Neural cell (in vitro differentiated cells): ENCODE results near the gene CHRM1. TPM values are rescaled to one million over a fixed set of nuclear protein-coding genes. Genes with fewer than 3 reads are reported as not detected.

ENCODE experiments used
- H2AFZ ChIP-seq: fragments of 200-600, 300-800 bp; sonication (generic), shearing (Covaris generic); 2 replicates; pipeline ENCODE4 v1.6.0; 2014; ENCODE audit warnings: low read depth, mild to moderate bottlenecking, antibody characterized with exemption, low read length, moderate library complexity
- H3F3A ChIP-seq: fragments of 200-600 bp; shearing (Covaris generic); 2 replicates; pipeline ENCODE4 v1.6.1; 2016; ENCODE audit warnings: mild to moderate bottlenecking, moderate library complexity, mixed read lengths, antibody characterized with exemption, low read length; ENCODE audit not compliant: insufficient read depth, poor library complexity, severe bottlenecking
- H3K27ac ChIP-seq: fragments of 200-600, 300-800 bp; sonication (generic), shearing (Covaris generic); 2 replicates; pipeline ENCODE4 v1.5.1; 2014; ENCODE audit warnings: mild to moderate bottlenecking, low read length, moderate library complexity
- H3K27me3 ChIP-seq: fragments of 300-800, 200-600 bp; sonication (generic), shearing (Covaris generic); 2 replicates; pipeline ENCODE4 v1.6.0; 2014; ENCODE audit warnings: mild to moderate bottlenecking, low read depth, low read length, moderate library complexity; ENCODE audit not compliant: insufficient read depth
- H3K36me3 ChIP-seq: fragments of 300-800, 200-600 bp; sonication (generic), shearing (Covaris generic); 2 replicates; pipeline ENCODE4 v1.5.1; 2014; ENCODE audit warnings: mild to moderate bottlenecking, antibody characterized with exemption, low read length, moderate library complexity; ENCODE audit not compliant: insufficient read depth
- H3K4me2 ChIP-seq: fragments of 300-800, 200-600 bp; sonication (generic), shearing (Covaris generic); 2 replicates; pipeline ENCODE4 v1.6.0; 2014; ENCODE audit warnings: mild to moderate bottlenecking, low read length
- H3K4me3 ChIP-seq: fragments of 300-800, 200-600 bp; sonication (generic), shearing (Covaris generic); 2 replicates; pipeline ENCODE4 v1.5.1; 2014; ENCODE audit warnings: mild to moderate bottlenecking, low read length, moderate library complexity
- H3K79me2 ChIP-seq: fragments of 200-600 bp; shearing (Covaris generic); replicated peaks from 2 replicates; pipeline ENCODE4 v1.6.0; 2014; ENCODE audit warnings: mild to moderate bottlenecking, low read length, moderate library complexity; ENCODE audit not compliant: insufficient read depth
- H3K9ac ChIP-seq: fragments of 300-800, 200-600 bp; sonication (generic), shearing (Covaris generic); 2 replicates; pipeline ENCODE4 v1.6.1; 2016; ENCODE audit warnings: mild to moderate bottlenecking, low read length, mixed read lengths
- H3K9me2 ChIP-seq: fragments of 200-600 bp; shearing (Covaris generic); 2 replicates; pipeline ENCODE4 v1.6.1; 2016; ENCODE audit warnings: mild to moderate bottlenecking, low read length, mixed read lengths; ENCODE audit not compliant: insufficient read depth
- H3K9me3 ChIP-seq: fragments of 200-600, 300-800 bp; sonication (generic), shearing (Covaris generic); 2 replicates; pipeline ENCODE4 v1.6.1; 2016; ENCODE audit warnings: mild to moderate bottlenecking, mixed run types, low read length, moderate library complexity, mixed read lengths
- H4K20me1 ChIP-seq: fragments of 200-600 bp; shearing (Covaris generic); 2 replicates; pipeline ENCODE4 v1.6.1; 2016; ENCODE audit warnings: mild to moderate bottlenecking, mixed run types; ENCODE audit not compliant: insufficient read depth
- EP300 ChIP-seq: fragments of 450-650 bp; conservative IDR thresholded peaks from 2 replicates; pipeline ENCODE4 v1.6.1; 2014; ENCODE audit warnings: antibody characterized with exemption, mild to moderate bottlenecking, moderate library complexity; ENCODE audit not compliant: poor library complexity, severe bottlenecking
- EZH2 ChIP-seq: fragments of 200-600, 300-800 bp; shearing (Covaris generic), sonication (generic); IDR thresholded peaks from 2 replicates; pipeline ENCODE4 v1.6.1; 2014; ENCODE audit warnings: antibody characterized with exemption, low read length, borderline replicate concordance, mild to moderate bottlenecking; ENCODE audit not compliant: insufficient read depth, poor library complexity, severe bottlenecking
- MXI1 ChIP-seq: fragments of 450-650 bp; conservative IDR thresholded peaks from 2 replicates; pipeline ENCODE4 v1.6.1; 2014; ENCODE audit warnings: antibody characterized with exemption, mild to moderate bottlenecking; ENCODE audit not compliant: poor library complexity, severe bottlenecking
- POLR2AphosphoS5 ChIP-seq: IDR thresholded peaks from 2 replicates; pipeline ENCODE4 v1.6.1; 2012
- RAD21 ChIP-seq: fragments of 450-650 bp; conservative IDR thresholded peaks from 2 replicates; pipeline ENCODE4 v1.6.1; 2014; ENCODE audit warnings: antibody characterized with exemption, mild to moderate bottlenecking, moderate library complexity
- REST ChIP-seq: IDR thresholded peaks from 2 replicates; pipeline ENCODE4 v1.6.1; 2012; ENCODE audit warnings: borderline replicate concordance
- SMC3 ChIP-seq: fragments of 450-650 bp; conservative IDR thresholded peaks from 2 replicates; pipeline ENCODE4 v1.6.1; 2014; ENCODE audit warnings: antibody characterized with exemption, mild to moderate bottlenecking, moderate library complexity; ENCODE audit not compliant: poor library complexity
- TAF1 ChIP-seq: IDR thresholded peaks from 2 replicates; pipeline ENCODE4 v1.6.1; 2012; ENCODE audit warnings: low read depth
- polyA plus RNA-seq: library from polyadenylated mRNA; depleted of rRNA; stranded (reverse); fragments of >200 nt; gene quantifications from 2 replicates; pipeline ENCODE4 v1.2.3, GENCODE V29; 2014
- TF ChIP-seq, protein P1 (sequence below): fragments of 450-650 bp; IDR thresholded peaks from 2 replicates; pipeline ENCODE4 v1.5.1; 2014; ENCODE audit warnings: antibody characterized with exemption, mild to moderate bottlenecking, moderate library complexity; ENCODE audit not compliant: poor library complexity, severe bottlenecking

The CHRM1 gene
- polyA plus RNA-seq, 1 donor from 2014 or later, result not detected

DNA sequence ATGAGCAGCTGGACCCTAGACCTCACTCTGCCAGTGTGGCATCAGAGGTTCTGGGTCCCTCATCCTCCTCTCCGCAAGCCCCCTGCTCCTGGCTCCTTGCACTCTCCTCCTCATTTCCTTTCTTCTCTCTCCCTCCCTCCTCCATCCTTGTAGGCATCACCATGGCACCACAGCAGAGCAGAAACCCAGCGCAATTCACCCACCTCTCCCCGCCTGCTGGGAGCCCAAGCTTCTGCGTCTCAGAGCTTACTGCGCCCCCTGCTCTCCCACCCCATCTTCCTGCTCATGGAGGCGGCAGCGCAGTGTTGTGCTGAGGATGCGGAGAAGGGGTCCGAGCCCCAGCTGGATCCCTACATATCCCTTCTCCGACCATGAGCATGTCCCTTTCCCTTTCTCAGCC is 1.7 kb downstream of the CHRM1 start:
- no peaks in the 10 kb centered on the region for H3K36me3 ChIP-seq
- H3K79me2 ChIP-seq, result no peaks in the 10 kb centered on the region
- no peak overlapping the region for H3K27ac ChIP-seq
- no peaks in the 10 kb centered on the region for H3F3A ChIP-seq
- no peak overlapping the region for H3K9ac ChIP-seq
- H4K20me1 ChIP-seq, result no peaks in the 10 kb centered on the region
- no peaks in the 10 kb centered on the region for H3K9me3 ChIP-seq
- TF ChIP-seq MXI1 (no peak), SMC3 (no peak)
- H3K4me2 ChIP-seq, result no peak overlapping the region
- H3K9me2 ChIP-seq, result no peaks in the 10 kb centered on the region
- H2AFZ ChIP-seq, result no peak overlapping the region
- H3K4me3 ChIP-seq, result no peak overlapping the region
- peaks cover 21% of the 10 kb centered on the region for H3K27me3 ChIP-seq

DNA sequence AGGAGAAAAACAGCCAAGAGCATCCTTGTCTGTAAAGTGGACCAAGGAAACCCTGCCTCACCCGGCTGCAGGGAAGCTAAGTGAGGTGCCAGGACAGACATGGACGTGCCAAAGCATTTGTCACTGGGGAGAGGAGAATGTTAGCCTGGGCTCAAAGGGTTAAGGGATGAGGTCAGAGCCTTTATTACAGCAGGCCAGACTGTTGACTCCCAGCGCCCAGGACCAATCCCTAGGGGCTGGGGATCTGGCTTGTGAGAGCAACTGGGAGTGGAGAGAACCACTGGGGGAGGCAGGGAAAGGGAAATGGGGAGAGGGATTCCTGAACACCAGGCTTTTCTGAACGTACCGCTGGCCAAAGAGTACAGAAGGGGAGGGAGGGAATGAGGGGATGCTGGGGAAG is 2.6 kb downstream of the CHRM1 start:
- no peak for TF ChIP-seq EP300
- TF ChIP-seq, protein P1, sequence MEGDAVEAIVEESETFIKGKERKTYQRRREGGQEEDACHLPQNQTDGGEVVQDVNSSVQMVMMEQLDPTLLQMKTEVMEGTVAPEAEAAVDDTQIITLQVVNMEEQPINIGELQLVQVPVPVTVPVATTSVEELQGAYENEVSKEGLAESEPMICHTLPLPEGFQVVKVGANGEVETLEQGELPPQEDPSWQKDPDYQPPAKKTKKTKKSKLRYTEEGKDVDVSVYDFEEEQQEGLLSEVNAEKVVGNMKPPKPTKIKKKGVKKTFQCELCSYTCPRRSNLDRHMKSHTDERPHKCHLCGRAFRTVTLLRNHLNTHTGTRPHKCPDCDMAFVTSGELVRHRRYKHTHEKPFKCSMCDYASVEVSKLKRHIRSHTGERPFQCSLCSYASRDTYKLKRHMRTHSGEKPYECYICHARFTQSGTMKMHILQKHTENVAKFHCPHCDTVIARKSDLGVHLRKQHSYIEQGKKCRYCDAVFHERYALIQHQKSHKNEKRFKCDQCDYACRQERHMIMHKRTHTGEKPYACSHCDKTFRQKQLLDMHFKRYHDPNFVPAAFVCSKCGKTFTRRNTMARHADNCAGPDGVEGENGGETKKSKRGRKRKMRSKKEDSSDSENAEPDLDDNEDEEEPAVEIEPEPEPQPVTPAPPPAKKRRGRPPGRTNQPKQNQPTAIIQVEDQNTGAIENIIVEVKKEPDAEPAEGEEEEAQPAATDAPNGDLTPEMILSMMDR, result no peak
- no peak for TF ChIP-seq SMC3
- TF ChIP-seq EZH2, result no peak
- no peak for TF ChIP-seq MXI1
- no peak for TF ChIP-seq TAF1
- no peak for TF ChIP-seq REST
- TF ChIP-seq POLR2AphosphoS5, result no peak
- TF ChIP-seq RAD21, result no peak
- Histone ChIP-seq H3K79me2 (no peaks in the 10 kb centered on the region), H3K27me3 (peaks cover 12% of the 10 kb centered on the region), H3K9me3 (no peaks in the 10 kb centered on the region), H2AFZ (no peak overlapping the region), H3K9ac (no peak overlapping the region), H3K4me3 (no peak overlapping the region), H3K4me2 (no peak overlapping the region), H4K20me1 (no peaks in the 10 kb centered on the region), H3K9me2 (no peaks in the 10 kb centered on the region), H3K27ac (no peak overlapping the region), H3K36me3 (no peaks in the 10 kb centered on the region), H3F3A (no peaks in the 10 kb centered on the region)
